HepG2 (cell line): ENCODE results near the gene THRAP3. TPM values are rescaled to one million over a fixed set of nuclear protein-coding genes. Genes with fewer than 3 reads are reported as not detected.
A peak's percentile ranks its signal among the peaks of the same experiment; 100 is the strongest.

Experiments used
- CAMTA2 ChIP-seq: sonication (generic); formaldehyde crosslinking; IDR thresholded peaks from 2 replicates; pipeline ENCODE4 v1.4.0; 2020; ENCODE audit warnings: mild to moderate bottlenecking, missing genetic modification reagents, borderline replicate concordance
- CERS6 ChIP-seq: sonication (generic); formaldehyde crosslinking; IDR thresholded peaks from 2 replicates; pipeline ENCODE4 v1.5.0; 2020; ENCODE audit warnings: missing genetic modification reagents
- ERF ChIP-seq: IDR thresholded peaks from 2 replicates; pipeline ENCODE4 v1.6.1; 2018; ENCODE audit warnings: missing biosample characterization, missing genetic modification reagents
- ETS1 ChIP-seq: sonication (generic); formaldehyde crosslinking; IDR thresholded peaks from 2 replicates; pipeline ENCODE4 v1.4.0; 2020; ENCODE audit warnings: missing genetic modification reagents
- GMEB1 ChIP-seq: sonication (generic); formaldehyde crosslinking; IDR thresholded peaks from 2 replicates; pipeline ENCODE4 v1.5.1; 2020; ENCODE audit warnings: missing genetic modification reagents, mild to moderate bottlenecking, borderline replicate concordance
- HDAC6 ChIP-seq: fragments of 200-600 bp; sonication (generic); IDR thresholded peaks from 2 replicates; pipeline ENCODE4 v1.7.0; 2017; ENCODE audit warnings: mild to moderate bottlenecking, antibody characterized with exemption, low read length, low read depth
- HNRNPL ChIP-seq: fragments of 200-400 bp; formaldehyde crosslinking; IDR thresholded peaks from 2 replicates; pipeline ENCODE4 v1.6.1; 2017; ENCODE audit warnings: mild to moderate bottlenecking, low read depth, low read length
- ISL2 ChIP-seq: sonication (generic); formaldehyde crosslinking; IDR thresholded peaks from 2 replicates; pipeline ENCODE4 v1.5.0; 2020; ENCODE audit warnings: missing genetic modification reagents
- NFAT5 ChIP-seq: sonication (generic); formaldehyde crosslinking; IDR thresholded peaks from 2 replicates; pipeline ENCODE4 v1.4.0; 2020; ENCODE audit warnings: missing genetic modification reagents
- POGZ ChIP-seq: sonication (generic); formaldehyde crosslinking; IDR thresholded peaks from 2 replicates; pipeline ENCODE4 v1.4.0; 2020; ENCODE audit warnings: mild to moderate bottlenecking, missing genetic modification reagents
- POLR2A ChIP-seq, 2 experiments: IDR thresholded peaks; 2 replicates each; pipeline ENCODE4 v1.6.1; 2011; ENCODE audit warnings: low read depth in 2 of 2, low read length in 2 of 2, mild to moderate bottlenecking in 1 of 2, moderate library complexity in 1 of 2; ENCODE audit not compliant: insufficient read depth in 1 of 2
- SNAPC2 ChIP-seq: sonication (generic); formaldehyde crosslinking; IDR thresholded peaks from 2 replicates; pipeline ENCODE4 v1.8.1; 2022; ENCODE audit warnings: mild to moderate bottlenecking, missing genetic modification reagents
- ZFP36L2 ChIP-seq: sonication (generic); formaldehyde crosslinking; IDR thresholded peaks from 2 replicates; pipeline ENCODE4 v1.4.0; 2020; ENCODE audit warnings: missing genetic modification reagents
- ZNF138 ChIP-seq: sonication (generic); formaldehyde crosslinking; IDR thresholded peaks from 2 replicates; pipeline ENCODE4 v1.5.0; 2020; ENCODE audit warnings: mild to moderate bottlenecking, low read depth, missing genetic modification reagents
- ZNF350 ChIP-seq: sonication (generic); formaldehyde crosslinking; IDR thresholded peaks from 2 replicates; pipeline ENCODE4 v1.4.0; 2020; ENCODE audit warnings: mild to moderate bottlenecking, low read depth, missing genetic modification reagents, borderline replicate concordance
- ZNF747 ChIP-seq: sonication (generic); formaldehyde crosslinking; IDR thresholded peaks from 2 replicates; pipeline ENCODE4 v1.8.1; 2023; ENCODE audit warnings: missing genetic modification reagents, mild to moderate bottlenecking, borderline replicate concordance
- polyA plus RNA-seq, 8 experiments: library from polyadenylated mRNA; depleted of rRNA in 3 of 8; stranded (reverse) in 7 of 8; unstranded in 1 of 8; fragments of >200 nt; fragmentation: Illumina TruSeq in 4 of 8; extraction: Trizol in 4 of 8; gene quantifications; 2 replicates each; pipeline versions ENCODE4 v1.2.1 to v1.2.3, GENCODE V29; 2011 to 2016; ENCODE audit warnings: low read depth in 4 of 8, missing spikeins in 1 of 8, mixed read lengths in 1 of 8; ENCODE audit not compliant: insufficient read depth in 1 of 8
- total RNA-seq, 5 experiments: library from RNA; depleted of rRNA; stranded (reverse); fragments of >200 nt; fragmentation: Illumina TruSeq; extraction: Trizol; gene quantifications; 2 replicates each; pipeline ENCODE4 v1.2.3, GENCODE V29; 2016; ENCODE audit warnings: low read depth in 1 of 5

THRAP3 gene
- total and polyA plus RNA-seq, 2 of the 13 experiments (the other 11 are each of a cell fraction or from before 2014, with no cell fraction given) = 45.0 to 92.6 TPM

- TF ChIP-seq ZNF350 (CRISPR knock-in tag) = peak; percentile 81; the same call in 1 of the 2 replicates
- no peak for TF ChIP-seq POGZ
- no peak for TF ChIP-seq ZNF138 (CRISPR knock-in tag)
- TF ChIP-seq ETS1 = no peak
- no peak for TF ChIP-seq NFAT5 (CRISPR knock-in tag)
- TF ChIP-seq HNRNPL = peak; percentile 68; the same call in 1 of the 2 replicates
- no peak for TF ChIP-seq SNAPC2
- no peak for TF ChIP-seq ISL2 (CRISPR knock-in tag)
- no peak for TF ChIP-seq HDAC6
- peak in 1 of 2 experiments; percentile 46; a peak in 2 of 4 replicates for TF ChIP-seq POLR2A (IDR thresholded peaks at IDR 0.05; ENCODE audit: insufficient read depth in 1 of 2, low read depth in 2 of 2, low read length in 2 of 2)
- 0 out of 2 replicates have a peak, but pooled peaks have one; percentile 7 for TF ChIP-seq ZNF747
- peak; percentile 55; the same call in 1 of the 2 replicates for TF ChIP-seq GMEB1 (CRISPR knock-in tag)
- TF ChIP-seq CAMTA2 = no peak
- no peak for TF ChIP-seq CERS6 (CRISPR knock-in tag)
- TF ChIP-seq ERF (CRISPR knock-in tag) = 0 out of 2 replicates have a peak, but pooled peaks have one; percentile 33
- no peak for TF ChIP-seq ZFP36L2 (CRISPR knock-in tag)
Observed at GRCh38 chr1:36187800-36188593, 36.2 kb upstream of the THRAP3 start (continued).
